GM12873 (cell line): ENCODE measurements around the gene TFEB.

ENCODE experiments used
- TF ChIP-seq, protein P1 (sequence below): IDR thresholded peaks from 2 replicates; pipeline ENCODE4 v1.5.1; 2012; ENCODE audit warnings: low read depth, mild to moderate bottlenecking, moderate library complexity, low read length, control low read depth; ENCODE audit not compliant: insufficient read depth; ENCODE audit errors: missing control alignments

Gene TFEB

DNA sequence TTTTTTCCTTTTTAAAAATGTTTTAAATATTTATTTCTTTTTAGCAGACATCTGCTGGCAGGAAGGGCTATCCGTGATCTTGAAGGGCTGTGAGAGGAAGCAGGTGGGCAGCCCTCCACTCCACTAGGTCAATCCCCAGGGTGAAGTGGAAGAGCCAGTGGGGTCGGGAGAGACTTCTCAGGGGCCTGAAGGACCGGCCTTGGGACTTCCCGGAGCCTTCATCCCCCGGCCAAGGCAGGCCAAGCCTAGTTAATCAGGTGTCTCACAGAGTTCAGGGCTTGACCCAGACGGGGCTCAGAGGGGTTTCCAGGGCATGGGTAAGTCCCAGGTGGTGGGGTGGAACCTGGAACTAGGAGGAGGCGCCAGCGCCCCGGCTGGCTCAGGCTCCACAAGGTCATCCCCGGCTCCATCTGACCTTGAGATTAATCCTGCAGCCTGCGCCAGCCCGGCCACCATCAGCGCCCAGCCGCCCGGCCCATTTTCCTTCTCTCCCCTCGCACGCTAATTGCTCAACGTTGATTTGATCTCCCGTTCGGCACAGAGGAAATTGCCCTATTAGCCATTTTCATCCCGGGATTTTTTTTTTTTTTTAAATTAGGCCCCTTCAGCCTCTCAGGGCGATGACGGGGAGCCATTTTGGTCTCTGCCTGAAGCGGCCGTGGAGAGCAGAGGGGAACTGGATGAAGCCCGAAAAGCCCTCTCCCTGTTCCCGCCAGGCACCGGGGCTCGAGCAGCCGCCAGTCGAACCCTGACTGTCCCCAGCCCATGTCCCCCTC, 52.7 kb downstream of the TFEB start:
- TF ChIP-seq, protein P1, sequence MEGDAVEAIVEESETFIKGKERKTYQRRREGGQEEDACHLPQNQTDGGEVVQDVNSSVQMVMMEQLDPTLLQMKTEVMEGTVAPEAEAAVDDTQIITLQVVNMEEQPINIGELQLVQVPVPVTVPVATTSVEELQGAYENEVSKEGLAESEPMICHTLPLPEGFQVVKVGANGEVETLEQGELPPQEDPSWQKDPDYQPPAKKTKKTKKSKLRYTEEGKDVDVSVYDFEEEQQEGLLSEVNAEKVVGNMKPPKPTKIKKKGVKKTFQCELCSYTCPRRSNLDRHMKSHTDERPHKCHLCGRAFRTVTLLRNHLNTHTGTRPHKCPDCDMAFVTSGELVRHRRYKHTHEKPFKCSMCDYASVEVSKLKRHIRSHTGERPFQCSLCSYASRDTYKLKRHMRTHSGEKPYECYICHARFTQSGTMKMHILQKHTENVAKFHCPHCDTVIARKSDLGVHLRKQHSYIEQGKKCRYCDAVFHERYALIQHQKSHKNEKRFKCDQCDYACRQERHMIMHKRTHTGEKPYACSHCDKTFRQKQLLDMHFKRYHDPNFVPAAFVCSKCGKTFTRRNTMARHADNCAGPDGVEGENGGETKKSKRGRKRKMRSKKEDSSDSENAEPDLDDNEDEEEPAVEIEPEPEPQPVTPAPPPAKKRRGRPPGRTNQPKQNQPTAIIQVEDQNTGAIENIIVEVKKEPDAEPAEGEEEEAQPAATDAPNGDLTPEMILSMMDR: no peak

DNA sequence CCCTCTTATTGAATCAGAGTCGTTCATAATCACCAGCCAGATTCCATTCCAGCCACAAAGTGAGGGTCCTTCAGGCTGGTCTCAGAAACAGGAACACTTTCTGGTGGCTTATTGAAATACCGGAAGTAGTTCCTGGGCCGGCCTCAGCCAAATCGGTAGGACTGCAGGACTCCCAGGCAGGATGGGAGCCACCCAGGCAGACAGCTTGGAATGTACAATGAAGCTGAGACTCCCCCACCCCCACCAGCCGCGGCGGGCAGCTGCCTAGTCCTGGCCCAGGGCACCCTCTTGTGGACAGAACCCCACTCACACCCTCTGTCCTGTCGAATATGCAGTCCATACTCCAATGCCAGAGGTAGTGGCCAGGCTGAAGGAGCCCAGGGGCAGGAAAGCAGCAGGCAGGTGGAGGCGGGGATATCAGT, 53.3 kb downstream of the TFEB start:
- TF ChIP-seq, protein P1: peak; percentile 83

DNA sequence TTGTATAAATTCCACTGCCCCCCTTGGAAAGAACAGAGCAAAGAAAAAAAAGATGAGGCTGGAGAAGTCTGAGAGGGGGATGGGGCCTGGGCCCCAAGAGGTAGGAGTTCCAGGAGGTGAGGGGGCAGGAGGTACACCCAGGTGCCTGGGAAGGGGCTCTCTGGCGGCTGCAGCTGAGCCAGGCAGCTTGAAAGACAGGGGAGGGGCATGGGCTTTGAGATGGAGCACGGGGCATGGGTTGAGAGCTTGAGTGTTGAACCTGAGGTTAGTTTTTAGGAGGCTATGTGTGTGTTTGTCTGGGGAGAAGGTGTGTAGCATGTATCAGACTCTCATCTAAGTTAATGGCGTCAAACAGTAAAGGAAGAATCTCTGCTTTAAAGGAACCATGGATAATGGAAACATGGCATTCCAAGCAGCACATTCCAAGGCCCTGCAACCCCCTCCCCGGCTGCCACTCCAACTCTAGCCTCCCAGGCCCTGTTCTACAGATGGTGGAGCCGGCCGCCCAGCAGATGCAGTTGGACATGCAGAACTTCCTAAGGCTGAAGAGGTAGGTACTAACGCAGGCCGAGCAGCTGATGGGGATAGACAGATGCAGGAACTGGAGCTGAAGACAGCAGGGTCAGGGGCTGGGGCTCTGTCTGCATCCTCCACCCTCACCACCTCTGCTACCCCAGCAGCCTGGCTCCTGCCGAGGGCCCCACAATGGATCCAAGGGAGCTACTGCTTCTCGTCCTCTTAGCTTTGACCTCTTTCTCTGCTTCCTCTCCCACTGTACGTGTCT, 55.0 kb downstream of the TFEB start:
- TF ChIP-seq, protein P1: no peak

DNA sequence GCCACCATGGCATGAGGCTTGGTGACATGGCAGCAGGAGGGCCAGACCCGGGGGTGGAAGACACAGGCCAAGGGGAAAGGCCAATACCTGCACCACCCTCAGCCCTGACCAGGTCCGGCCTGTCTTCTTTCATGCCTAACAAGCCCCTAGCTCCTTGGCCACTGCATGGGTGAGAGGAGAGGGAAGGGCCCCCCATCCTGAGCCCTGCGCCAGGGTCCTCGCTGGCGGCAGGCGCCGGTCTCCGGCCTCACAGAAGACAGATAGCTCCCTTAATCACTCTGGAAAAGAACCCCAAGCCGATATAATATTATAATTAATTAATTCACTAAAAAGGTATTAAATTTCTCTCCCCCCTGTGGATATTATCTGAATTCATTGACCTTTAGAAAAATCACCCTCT, 55.7 kb downstream of the TFEB start:
- TF ChIP-seq, protein P1: no peak

DNA sequence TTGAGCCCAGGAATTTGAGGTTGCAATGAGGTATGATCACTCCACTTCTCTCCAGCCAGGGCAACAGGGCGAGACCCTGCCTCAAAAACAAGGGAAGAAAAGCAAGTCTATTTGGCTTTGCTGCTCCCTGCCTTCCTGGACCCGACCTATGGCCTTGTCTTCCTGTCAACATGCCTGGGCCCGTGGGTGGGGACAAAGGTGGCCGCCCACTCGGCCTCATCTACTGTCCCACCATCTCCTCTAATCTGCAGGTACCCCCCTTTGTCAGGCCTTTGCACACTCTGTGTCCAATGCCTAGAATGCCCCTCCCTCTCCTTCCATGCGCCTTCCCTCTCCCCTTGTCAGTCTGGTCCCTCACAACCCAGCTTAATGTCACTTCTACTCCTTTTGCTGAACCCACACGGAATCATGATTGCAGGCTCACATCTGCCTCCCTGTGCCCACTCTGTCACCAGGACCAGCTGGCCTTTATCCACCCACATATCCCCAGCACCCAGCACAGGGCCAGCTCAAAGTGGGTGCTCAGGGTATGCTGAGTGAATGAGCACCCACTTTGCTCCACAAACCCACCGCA, 56.8 kb downstream of the TFEB start:
- TF ChIP-seq, protein P1: no peak

DNA sequence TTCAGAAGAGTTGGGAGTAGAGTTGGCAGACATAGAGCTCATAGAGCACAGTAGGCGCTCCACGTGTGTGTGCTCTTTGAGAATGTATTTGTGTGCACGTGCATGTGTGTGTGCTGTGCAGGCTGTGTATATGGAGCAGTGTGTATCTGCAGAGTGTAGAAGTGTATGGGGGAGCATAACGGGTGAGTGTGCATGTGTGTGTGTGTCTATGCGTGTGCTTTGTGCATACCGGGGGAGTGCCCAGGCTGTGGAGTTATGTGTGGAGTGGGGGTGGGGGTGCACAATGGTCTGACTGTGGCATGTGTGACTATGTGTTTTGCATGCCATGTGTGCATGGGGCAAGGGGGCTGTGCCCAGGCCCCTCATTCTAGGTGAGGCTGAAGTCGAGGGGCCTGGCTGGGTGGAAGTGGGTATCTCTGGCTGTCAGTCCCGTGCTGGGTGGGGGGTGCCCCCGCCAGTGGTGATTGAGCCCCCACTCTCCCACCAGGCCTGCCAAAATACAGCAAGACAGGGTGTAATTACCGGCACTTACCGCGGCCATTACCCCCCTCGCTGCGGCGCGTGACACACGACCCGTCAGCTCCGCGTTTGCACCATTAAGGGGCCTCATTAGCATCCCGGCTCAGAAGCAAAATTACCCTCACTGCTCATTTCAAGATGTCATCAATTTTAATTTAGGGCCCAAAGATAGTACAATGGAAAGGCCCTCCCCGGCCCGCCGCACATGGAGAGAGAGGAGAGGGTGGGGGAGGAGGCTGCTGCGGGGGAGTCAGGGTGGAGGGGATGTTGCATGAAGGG, 58.1 kb downstream of the TFEB start:
- TF ChIP-seq, protein P1: no peak
